ENCODE measurements around the gene BAMBI. TPM values are rescaled to one million over a fixed set of nuclear protein-coding genes. Genes with fewer than 3 reads are reported as not detected.

The BAMBI gene
- total RNA-seq, 1 donor from 2014 or later: 4.5 TPM

- FAIRE-seq: no peak
Measured at GRCh38 chr10:28732091-28732490, 54.8 kb downstream of the BAMBI start.

More at GRCh38 chr10:28732091-28732490, 54.8 kb downstream of the BAMBI start:
- DNase-seq (ENCODE audit: low spot score in 2 of 2): no peak

Small RNAs within 50 kb of the gene (small RNA-seq; reads per million reads assigned to genes)
- gene RNU4ATAC6P (not detected), gene RNU6-1067P (not detected)

Other genes with a start within 250 kb of the BAMBI start
- gene WAC, start 144.4 kb upstream of the BAMBI start, total RNA-seq: 63.6 TPM